Measurements from ENCODE around the gene ATG14. TPM values are rescaled to one million over a fixed set of nuclear protein-coding genes. Genes with fewer than 3 reads are reported as not detected.

ATG14 gene
- total RNA-seq, 2 experiments from 2014 or later: 5.1 to 5.5 TPM

DNA sequence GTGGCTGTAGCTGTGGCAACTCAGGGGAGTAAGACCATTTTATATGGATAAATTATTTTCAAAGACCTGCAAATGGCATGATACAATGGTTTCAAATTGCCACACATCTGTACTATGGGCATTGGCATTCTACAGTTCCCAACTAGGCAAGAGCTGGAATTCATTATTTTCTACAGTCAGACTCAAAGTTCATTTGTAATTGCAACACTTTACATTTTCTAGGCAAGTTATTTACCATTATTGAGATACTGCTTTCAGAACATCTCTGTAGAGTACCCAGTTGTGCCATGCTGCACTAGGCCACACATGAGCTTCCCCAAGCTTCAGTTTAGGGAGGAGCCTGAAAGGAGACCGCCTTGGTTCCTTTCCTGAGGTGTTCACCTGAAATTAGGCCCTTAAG lies 8.0 kb upstream of the ATG14 start:
- Mint-ChIP-seq H3K27ac (no peak overlapping the region), H3K36me3 (ENCODE audit: low read depth) (no peaks in the 10 kb centered on the region), H3K9me3 (no peaks in the 10 kb centered on the region), H3K4me1 (ENCODE audit: low read depth) (peaks cover 11% of the 10 kb centered on the region), H3K27me3 (no peaks in the 10 kb centered on the region), H3K4me3 (no peak overlapping the region)
- no peak for TF ChIP-seq CTCF (IDR thresholded peaks at IDR 0.05)
- intact Hi-C loops (cut with micrococcal nuclease): no loop called here
- no peak for ATAC-seq
- ChIA-PET POLR2A (no interaction called here), CTCF (interaction anchor here (1.2 to 1.5 kb wide), 2 partner anchors 27 to 70 kb away, joined by 3 to 5 read pairs; no protein-coding TSS in a partner anchor)
- no peak for DNase-seq

DNA sequence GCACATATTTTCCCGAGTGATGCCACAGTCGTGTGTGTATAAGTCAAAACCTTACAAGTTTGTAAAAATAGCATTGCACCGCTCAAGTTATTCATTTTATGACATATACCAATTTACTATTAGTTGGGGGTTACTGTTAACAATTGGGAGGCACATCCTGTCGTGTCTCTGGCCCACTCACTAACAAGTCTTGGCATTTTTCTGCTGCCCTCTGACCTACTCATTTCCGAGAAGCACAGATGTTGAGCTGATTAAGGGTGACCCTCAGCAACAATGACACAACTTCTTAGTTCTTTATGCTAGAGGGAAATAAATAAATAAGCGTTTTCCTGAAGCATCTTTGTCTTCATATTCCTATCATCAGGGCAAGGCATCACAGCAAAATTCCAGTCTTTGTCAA lies 6.8 kb upstream of the ATG14 start:
- ChIA-PET POLR2A (no interaction called here), CTCF (interaction anchor here (1.3 to 5.3 kb wide), 4 partner anchors 9 to 28 kb away, joined by 4 to 35 read pairs (median 10); no protein-coding TSS in a partner anchor)
- Mint-ChIP-seq H3K9me3 (no peaks in the 10 kb centered on the region), H3K4me1 (ENCODE audit: low read depth) (peaks cover 8% of the 10 kb centered on the region), H3K4me3 (no peak overlapping the region), H3K27me3 (peaks cover 2% of the 10 kb centered on the region), H3K36me3 (ENCODE audit: low read depth) (no peaks in the 10 kb centered on the region), H3K27ac (no peak overlapping the region)
- no peak for DNase-seq
- no peak for ATAC-seq
- intact Hi-C loops (cut with micrococcal nuclease): no loop called here
- no peak for TF ChIP-seq CTCF (IDR thresholded peaks at IDR 0.05)

- Mint-ChIP-seq H3K27ac (no peak overlapping the region), H3K4me3 (no peak overlapping the region), H3K36me3 (ENCODE audit: low read depth) (no peaks in the 10 kb centered on the region), H3K9me3 (no peaks in the 10 kb centered on the region), H3K4me1 (ENCODE audit: low read depth) (peaks cover 8% of the 10 kb centered on the region), H3K27me3 (peaks cover 2% of the 10 kb centered on the region)
- no peak for DNase-seq
- intact Hi-C loops (cut with micrococcal nuclease): no loop called here
- no peak for ATAC-seq
- ChIA-PET POLR2A (no interaction called here), CTCF (interaction anchor here (1.0 to 5.3 kb wide), 7 partner anchors 9 to 147 kb away, joined by 3 to 35 read pairs (median 4); no protein-coding TSS in a partner anchor)
- no peak for TF ChIP-seq CTCF (IDR thresholded peaks at IDR 0.05)
These were observed 6.3 kb upstream of the ATG14 start for GRCh38 chr14:55417955-55418354.

GRCh38 chr14:55416866-55417265 lies 5.2 kb upstream of the ATG14 start:
- CTCF ChIA-PET: interaction anchor here (0.6 to 5.3 kb wide), 22 partner anchors 10 to 205 kb away, joined by 3 to 35 read pairs (median 4); no protein-coding TSS in a partner anchor
- ATAC-seq: peak; percentile 71

More at GRCh38 chr14:55416866-55417265, 5.2 kb upstream of the ATG14 start:
- Mint-ChIP-seq H3K4me3 (no peak overlapping the region), H3K27ac (no peak overlapping the region), H3K27me3 (peaks cover 2% of the 10 kb centered on the region), H3K4me1 (ENCODE audit: low read depth) (peaks cover 14% of the 10 kb centered on the region), H3K9me3 (no peaks in the 10 kb centered on the region), H3K36me3 (ENCODE audit: low read depth) (no peaks in the 10 kb centered on the region)
- TF ChIP-seq CTCF (IDR thresholded peaks at IDR 0.05): peak; percentile 58
- peak; percentile 57 for DNase-seq
- intact Hi-C loops (cut with micrococcal nuclease): no loop called here
- POLR2A ChIA-PET: interaction anchor here (0.9 to 1.1 kb wide), 2 partner anchors 10 to 365 kb away, joined by 3 read pairs; partner anchors contain the start of gene MAPK1IP1L

Data from activated CD8-positive, alpha-beta T cell treated with anti-CD3 and anti-CD28 coated beads for 36 hours (primary cell).